ENCODE data around the gene PLXNA2.

The PLXNA2 gene

DNA sequence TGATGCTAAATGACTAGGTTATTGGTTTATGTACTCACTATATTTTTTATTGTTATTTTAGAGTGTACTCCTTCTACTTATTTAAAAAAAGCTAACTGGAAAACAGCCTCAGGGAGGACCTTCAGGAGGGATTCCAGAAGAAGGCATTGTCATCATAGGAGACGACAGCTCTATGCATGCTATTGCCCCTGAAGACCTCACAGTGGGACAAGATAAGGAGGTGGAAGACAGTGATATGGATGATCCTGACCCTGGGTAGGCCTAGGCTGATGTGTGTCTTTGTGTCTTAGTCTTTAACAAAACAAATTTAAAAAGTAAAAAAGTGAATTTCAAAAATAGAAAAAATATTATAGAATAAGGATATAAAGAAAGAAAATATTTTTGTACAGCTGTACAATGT lies 177.6 kb downstream of the PLXNA2 start:
- DNase-seq (ENCODE audit: low read depth), result no peak

DNA sequence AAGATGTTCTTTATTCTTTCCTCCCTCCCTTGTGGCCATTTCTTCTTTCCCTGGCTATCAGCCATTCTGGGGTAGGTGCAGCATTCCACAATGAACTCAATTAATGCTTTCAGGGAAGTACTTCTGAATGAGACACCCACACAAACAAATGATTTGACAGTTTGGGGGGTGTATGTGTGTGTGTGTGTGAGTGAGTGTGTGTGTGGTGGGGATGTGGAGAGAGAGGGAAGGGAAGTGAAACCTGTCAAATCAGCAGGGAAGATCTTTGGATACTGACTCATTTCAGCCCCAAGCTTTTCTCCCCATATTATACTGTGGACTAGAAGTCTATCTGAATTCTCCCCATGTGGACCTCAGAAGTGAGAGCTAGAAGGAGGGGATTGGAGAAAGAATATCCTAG lies 178.3 kb downstream of the PLXNA2 start:
- DNase-seq (ENCODE audit: low read depth), result no peak

DNA sequence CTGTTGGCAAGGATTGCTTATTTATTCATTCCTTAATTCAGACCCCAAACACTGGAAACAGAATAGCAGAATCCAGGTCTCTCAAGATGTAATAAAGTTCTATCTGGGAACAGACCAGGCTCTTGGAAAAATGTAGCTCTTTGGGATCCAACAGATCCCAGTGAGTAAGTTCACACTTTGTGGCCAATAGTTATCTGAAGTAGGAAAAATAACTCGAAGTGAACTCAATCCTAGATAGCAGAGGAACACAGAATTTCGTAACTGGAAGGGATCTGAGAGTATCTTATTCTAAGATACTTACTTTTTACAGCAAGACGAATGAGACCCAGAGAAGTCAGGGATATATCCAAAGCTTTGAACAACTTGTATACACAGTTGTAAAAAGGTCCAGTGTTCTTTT lies 182.6 kb downstream of the PLXNA2 start:
- no peak for DNase-seq (ENCODE audit: low read depth)

DNA sequence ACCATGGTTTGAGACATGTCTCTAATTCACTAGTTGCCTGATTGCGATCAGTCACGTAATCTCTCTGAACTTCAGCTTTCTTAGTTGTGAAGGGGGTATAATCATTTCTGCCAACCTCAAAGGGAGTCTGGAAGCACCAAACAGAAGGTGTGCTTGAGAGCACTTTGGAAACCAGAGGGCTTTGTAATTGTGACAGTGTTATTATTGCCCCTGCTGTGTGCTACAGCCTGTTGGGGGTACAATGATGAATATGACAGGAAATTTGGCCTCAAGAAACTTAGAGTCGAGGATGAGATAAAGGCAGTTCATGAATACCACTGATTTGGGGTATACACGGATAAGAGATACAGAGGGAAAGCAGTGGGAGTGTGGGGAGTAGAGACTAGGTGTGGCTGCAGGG lies 183.1 kb downstream of the PLXNA2 start:
- no peak for DNase-seq (ENCODE audit: low read depth)

DNA sequence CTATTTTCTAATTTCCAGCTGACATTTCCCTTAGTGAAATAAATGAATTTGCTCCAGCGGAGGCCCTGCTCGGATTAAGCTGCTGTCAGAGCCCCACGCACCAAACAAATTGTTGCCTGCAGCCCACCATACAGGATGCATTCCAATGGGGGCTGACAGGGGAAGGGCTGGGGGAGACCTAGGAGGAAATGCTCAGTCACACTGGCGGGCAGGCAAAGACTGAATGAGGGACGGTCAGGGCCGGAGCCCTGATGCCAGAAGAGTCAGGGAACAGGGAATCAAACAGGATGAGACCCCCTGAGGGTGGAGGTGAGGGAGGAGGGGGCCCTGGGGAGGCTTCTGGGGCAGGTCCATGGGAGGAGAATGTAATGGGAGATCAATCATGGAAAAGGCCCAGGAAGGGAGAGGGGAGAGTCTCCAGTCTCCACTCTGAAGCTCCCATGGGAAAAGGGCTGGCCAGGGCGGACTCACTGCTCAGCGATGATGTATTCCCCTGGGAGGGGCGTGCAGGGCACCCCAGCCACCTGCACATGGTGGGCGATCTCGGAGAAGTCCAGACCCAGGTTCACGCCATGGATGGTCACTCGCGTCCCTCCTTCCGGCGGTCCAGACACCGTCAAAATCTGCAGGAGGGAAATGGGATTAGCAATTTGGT lies 183.8 kb downstream of the PLXNA2 start:
- no peak for DNase-seq (ENCODE audit: low read depth)

DNA sequence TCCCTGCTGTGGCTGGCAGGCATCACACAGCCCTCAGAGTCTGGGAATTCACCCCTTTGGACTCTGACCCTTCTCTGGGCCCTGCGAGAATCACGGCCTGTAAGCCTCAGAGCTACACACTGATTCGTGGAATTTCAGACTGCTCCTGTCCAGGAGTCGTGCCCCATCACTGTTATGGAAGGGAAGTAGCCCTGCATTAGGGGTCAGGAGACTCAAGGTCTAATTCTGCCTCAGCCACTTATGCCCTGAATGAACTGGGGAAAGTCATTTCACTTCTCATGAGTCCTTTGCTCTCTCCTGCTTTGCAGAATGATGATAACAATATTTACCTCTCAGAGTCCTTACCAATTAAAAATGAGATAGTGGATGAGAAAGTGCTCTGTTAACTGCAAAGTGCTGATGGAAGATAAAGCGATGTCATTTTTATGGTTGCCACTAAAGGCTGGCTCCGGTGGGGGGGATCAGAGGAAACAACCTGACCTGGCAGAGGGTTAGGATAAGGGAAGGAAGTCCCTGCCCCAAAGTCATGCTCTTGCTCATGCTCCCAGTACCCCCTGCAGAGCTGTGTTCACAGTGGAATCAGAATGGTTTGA lies 184.7 kb downstream of the PLXNA2 start:
- DNase-seq (ENCODE audit: low read depth), result no peak

DNA sequence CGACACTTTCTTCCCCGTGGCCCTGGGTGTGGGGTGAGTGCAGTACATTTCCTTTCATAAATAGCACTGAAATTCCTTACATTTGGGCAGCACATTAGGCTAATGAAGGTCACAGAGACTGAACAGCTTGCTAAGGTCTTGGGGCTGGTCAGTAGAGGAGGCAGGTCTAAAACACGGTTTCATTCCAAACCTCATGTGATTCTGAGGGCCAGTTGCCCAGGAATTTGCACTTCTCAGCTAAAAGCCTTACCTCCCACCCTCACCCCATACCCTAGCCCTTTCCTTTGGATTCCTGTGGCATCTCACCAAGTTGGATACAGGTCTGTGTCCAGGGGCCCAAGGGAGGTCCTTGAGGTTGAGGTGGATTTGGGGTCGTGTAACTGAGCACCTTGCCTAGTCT lies 185.4 kb downstream of the PLXNA2 start:
- DNase-seq (ENCODE audit: low read depth), result no peak

DNA sequence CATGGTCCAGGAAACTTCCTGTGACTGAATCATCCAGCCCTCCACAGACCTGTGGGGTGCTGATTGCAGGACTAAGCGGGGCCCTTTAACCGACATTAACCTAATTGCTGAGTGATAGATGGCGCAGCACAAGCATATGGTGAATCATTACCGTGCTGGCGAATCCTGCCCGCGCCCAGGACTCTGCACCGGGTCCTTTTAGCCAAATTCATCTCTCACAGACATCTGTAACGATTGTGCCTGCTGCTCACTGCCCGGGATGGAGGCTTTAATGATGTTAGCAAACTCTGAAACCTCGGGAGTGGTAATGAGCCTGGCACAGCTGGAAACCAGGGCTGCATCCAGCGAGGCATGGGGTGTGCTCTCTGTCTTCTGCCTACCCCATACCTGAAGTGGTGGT lies 185.9 kb downstream of the PLXNA2 start:
- no peak for DNase-seq (ENCODE audit: low read depth)

DNA sequence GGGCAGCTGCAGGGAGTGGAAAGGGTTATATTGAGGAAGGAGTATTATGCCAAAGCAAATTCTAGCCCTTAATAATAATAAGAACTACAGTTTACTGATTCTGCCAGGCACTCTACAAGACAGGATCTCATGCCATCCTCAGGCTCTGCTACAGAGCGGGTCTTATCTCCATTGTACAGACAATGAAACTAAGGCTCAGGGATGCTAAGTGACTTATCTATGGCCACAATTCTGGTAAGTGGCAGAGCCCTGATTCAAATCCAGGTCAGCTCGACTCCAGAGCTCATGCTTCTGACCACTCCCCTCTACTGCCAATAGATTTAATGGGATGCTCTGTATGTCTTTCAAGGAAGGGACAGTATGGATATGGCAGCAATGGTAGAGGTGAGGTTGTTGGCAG lies 187.1 kb downstream of the PLXNA2 start:
- DNase-seq (ENCODE audit: low read depth), result no peak

DNA sequence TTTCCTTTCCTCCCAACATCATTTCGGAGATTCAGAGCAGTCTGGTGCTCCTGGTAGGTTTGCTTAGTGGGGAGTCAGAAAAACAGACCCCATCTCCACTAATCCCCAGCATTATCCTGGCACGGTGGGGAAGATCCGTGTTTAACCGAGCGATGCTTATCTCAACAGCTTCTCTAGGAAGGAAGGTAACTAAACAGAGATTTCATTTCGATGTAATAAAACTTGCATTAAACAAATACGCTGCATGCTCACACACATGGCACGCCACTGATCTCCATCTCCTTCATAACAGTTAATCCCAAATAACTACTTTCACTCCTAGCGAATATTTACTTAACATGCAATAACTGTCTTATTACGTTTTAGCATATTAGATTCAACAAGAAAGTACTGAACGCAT lies 188.6 kb downstream of the PLXNA2 start:
- no peak for DNase-seq (ENCODE audit: low read depth)

DNA sequence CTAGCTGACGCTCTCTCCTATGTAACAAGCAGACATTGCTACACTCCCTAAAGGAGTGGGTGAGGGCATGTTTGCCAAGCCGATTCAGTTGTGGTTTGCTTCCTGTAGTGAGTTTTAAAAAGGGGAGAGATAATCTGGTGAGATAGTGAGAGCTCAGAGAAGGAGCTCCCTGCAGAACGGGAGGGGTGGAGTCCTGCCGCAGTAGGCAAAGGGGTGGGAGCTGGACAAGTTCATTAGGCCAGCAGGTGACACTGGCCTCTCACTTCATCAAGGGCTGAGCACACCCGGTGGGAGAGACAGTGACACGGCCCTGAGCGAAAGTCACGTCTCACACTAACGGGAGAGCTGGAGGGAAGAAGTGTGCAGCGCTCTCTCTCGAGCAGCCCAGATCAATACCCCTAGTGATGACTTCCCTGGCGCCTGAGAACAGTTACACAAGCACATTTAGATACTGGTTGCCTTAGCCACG lies 189.2 kb downstream of the PLXNA2 start:
- DNase-seq (ENCODE audit: low read depth), result no peak

DNA sequence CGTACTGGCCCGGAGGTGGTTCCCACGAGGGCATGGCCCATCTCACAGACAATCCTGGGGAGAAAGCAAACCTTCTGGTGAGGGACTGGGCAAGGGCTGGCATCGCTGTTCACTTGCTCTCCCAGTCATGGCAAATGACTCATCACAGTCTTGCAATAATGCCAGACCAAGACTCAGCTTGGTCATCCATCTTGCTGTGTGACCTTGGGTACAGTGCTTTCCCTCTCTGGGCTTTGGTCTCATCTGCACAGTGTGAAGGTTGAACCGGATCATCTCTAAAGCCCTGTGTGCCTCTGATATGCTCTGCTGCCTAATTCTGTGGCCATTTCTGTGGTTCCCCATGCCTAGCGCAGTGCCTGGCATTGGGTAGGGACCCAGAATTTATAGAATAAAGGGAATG lies 189.7 kb downstream of the PLXNA2 start:
- DNase-seq (ENCODE audit: low read depth), result no peak

DNA sequence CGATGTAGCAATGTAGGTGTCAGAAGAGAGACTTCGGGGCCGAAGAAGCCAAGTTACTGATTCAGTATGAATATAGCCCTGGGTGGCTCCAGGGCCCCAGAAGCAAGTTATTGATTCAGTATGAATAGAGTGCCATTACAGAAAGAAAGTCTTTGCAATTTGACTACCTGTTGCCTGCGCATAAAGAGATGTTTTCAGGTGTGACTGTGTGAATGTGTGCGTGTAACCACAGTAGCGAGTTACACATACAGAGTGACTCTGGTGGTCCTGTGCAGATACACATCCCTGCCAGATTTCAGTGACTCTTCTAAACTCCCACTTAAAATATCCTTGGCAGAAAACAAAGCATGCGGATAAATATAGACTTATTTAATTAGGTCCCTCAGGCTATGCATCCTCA lies 190.5 kb downstream of the PLXNA2 start:
- no peak for DNase-seq (ENCODE audit: low read depth)

DNA sequence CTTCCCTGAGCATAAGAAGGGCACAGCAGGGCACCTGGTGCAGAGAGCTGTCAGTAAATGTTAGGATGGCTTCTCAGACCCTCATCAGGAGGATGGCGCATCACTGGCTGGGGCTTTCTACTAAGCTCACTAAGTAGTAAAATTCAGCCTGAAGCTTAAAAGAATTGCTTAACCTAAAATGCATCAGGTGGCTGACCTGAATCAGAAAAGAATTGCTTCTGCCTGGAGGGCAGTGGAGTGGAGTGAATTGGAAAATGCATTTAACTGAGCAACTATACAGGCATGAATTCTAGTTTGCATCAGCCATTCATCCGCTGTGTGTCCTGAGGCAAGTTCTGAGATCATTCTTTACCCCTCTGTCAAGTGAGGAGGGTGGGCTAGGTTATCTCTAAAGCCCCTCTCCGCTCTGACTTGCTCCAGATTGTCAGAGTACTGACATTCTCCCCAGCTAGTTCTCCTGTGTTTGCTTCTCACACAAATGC lies 191.2 kb downstream of the PLXNA2 start:
- no peak for DNase-seq (ENCODE audit: low read depth)

DNA sequence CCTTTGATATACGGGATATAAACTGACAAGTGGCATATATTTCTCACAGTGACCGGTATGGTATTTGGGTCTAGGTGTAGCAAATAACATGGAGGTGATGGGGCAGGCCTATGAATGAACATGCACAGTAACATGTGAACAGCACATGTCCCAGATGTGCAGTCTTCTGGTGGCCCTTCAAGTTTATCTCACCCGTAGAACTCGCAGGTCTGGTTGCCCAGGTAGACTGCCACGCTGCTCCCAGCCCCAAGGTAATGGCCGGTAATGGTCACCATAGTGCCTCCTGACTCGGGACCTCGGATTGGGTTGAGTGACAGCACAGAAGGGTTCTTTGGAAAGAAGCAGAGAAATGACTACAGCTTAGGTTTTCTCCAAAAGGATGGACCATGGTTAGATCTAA lies 192.0 kb downstream of the PLXNA2 start:
- DNase-seq (ENCODE audit: low read depth), result no peak

DNA sequence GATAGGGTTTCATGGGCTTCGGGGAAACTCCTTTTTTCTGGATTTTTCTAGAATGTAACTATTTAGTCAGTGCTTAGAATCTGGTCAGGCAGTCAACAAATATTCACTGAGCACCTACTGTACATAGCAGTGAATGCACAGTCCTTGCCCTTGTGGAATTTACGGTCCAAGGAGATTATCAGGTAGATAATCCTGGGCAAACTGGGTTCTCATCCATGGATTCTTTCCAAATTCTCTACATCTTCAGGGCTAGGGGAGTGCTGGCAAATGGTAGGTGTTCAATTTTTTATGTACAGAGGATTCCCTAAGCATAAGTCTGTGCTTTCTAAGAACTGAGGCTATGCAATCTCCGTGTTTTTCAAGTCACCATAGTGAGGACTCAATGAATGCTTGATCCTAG lies 192.5 kb downstream of the PLXNA2 start:
- DNase-seq (ENCODE audit: low read depth), result no peak

DNA sequence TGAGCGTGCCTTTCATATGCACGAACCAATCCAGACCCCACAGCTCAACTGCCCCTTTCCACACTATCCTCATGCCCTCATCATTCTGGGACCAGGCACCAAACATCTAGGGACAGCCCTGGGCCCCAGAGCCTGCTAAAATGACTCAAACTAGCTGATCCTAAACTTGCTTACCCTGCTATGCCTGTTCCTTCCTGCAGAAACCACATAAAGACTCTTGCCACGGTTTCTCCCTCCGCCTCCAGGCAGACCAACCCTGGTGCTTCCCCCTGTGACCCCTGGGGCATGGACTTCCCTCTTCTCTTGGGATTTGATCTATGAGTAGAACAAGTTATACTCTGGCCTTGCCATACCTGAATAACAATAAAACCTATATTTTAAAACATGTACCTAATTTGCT lies 195.3 kb downstream of the PLXNA2 start:
- DNase-seq (ENCODE audit: low read depth), result no peak

DNA sequence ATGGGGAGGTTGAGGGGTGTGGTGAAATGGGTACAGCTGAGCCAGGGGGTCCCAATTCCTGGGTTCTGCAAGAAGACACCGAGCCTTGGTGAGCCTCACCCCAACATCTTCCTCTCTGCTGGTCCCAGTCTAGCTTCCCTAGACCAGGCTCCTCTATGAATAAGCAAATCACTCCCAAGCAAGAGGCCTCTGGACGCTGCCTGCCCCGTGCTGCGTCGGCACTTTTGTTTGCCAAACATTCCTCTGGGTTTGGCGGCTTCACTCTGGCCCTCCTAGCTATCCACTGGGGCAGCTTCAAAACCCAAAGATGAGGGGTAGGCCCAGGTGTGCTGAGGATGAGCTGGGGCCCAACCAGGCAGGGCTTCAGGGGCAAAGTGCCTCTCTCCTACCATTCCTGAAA lies 196.2 kb downstream of the PLXNA2 start:
- no peak for DNase-seq (ENCODE audit: low read depth)

DNA sequence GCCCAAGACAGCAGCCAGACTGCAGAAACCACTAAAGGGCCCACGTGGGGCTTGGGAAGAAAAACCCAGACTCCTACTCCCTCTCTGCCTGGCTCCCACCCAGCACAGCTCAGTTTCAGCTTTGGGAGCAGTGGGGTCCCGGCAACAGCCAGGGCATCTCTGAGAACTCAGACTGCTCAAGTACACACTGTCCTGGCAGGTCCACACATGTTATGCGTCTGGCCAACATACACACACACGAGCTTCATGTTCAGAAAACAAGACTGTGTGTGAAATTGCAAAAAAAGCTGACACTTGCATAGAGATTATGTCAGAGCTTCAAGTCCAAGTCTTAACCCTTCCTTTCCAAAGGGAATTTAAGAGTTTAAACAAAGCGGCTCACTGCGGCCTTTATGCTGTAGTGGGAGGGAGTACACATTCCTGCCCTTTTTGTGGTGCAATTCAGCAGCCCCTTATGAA lies 196.7 kb downstream of the PLXNA2 start:
- DNase-seq (ENCODE audit: low read depth), result no peak

DNA sequence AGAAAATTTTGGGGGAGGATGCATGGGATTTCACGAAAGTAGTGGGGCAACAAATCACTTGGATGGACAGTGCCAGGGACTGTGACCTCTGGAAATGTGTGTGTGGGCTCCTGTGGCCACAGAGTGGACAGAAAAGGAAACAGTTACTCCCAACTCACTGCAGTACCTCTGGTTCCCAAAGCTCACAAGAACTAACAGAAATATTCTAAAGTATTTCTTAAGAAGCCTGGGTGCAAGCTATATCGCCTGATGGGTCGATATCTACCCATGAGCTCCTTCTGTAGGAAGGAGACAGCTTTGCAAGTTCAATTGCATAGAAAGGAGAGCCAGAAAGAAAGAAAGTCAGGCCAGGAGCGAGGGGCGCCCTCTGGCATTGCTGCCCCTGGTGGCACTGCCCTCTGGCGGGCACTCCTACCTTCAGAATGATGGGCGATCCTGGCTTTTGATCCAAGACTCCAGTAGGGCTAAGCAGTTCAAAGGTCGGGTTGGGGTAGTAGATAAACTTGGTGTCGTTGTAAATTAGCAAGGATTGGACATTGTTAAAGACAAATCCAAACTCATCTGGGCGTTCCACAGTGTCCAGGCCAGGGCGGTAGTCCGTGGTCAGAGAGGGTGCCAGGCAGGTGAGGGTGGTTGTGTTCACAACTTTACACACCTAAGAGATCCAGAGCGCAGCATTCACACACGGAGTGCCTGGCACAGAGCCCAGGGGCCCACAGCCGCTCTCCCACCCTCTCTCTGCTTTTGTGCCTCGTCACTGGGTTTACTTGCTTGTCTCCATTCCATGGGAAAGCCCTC lies 198.5 kb downstream of the PLXNA2 start:
- no peak for DNase-seq (ENCODE audit: low read depth)

DNA sequence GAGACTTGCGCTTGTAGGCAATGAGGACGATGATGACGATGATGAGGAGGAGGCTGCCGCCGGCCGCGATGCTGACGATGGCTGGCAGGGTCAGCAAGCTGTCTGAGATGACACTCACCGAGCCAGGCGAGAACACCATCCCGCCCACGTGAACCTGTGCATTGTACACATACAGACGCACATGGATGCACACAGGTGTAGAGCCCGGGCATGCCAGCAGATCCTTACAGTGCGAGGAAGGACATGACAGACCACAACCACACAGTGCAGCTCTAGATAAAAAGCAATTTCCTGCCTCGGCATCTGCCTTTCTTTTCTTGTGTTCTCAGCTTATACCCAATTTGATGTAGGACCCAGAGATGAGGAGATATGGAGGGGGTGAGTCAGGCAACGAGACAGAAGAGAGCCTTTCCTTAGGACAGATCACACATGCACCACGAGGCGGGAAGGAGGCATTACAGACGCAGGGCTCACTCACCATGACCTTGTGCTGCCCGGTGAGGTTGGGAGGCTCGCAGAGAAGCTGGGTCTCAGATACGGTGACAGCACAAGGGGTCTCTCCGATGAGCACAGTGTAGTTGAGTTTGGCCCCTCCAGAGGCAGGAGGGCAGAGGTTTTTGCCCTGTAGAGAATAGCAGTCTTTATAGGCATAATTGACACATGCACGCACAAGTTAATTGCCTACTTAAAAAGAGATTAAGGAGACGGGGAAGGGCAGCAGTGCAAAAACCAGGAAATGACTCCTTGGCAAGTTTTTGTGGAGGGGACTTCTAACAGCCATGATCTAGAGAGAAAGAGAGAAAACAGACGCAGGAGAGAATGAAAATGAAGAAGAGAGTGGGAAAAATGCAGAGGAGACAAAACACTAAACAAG lies 199.4 kb downstream of the PLXNA2 start:
- DNase-seq (ENCODE audit: low read depth), result no peak

DNA sequence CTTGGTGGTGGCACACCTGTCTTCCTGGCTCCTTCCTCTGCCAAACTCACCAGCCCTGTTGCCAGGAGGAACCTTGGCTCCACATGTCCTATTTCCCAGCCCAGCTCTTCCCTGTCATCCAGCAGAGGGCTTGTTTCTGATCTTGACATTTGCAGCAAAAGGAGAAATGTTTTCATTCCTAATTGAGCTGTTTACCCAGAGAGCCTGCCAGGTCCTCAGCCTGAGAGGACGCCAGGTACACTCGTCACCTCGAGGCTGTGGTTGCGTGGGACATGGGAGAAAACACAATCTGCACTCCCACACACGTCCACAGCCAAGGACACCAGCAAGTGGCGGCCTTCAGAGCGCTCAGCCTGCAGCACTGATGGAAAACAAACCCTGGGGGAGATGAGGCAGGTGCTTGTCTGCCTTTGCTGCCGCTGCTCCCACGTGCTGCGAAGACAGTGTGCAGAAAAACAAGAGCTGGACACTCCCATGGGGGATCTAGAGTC lies 200.4 kb downstream of the PLXNA2 start:
- no peak for DNase-seq (ENCODE audit: low read depth)

Measured in stimulated activated CD8-positive, alpha-beta memory T cell treated with anti-CD3 and anti-CD28 coated beads, Interleukin-15, amount 100 ng/mL, for 1 hour (primary cell).